ENCODE data around the gene POU6F2. TPM values are rescaled to one million over a fixed set of nuclear protein-coding genes. Genes with fewer than 3 reads are reported as not detected.

The POU6F2 gene
- total RNA-seq, 2 donors from 2014 or later: 0.16 to 0.22 TPM

- no peaks in the 10 kb centered on the region for H3K36me3 Mint-ChIP-seq (ENCODE audit: low read depth)
- H3K4me3 Mint-ChIP-seq: no peak overlapping the region
- no peak overlapping the region for H3K27ac Mint-ChIP-seq
- H3K9me3 Mint-ChIP-seq: no peaks in the 10 kb centered on the region
- H3K4me1 Mint-ChIP-seq: no peaks in the 10 kb centered on the region
- ATAC-seq (replicated peaks): no peak
- H3K27me3 Mint-ChIP-seq: no peaks in the 10 kb centered on the region
Observed at GRCh38 chr7:39404907-39405306, 427.2 kb downstream of the POU6F2 start.

GRCh38 chr7:39405581-39405980, 427.9 kb downstream of the POU6F2 start:
- H3K27ac Mint-ChIP-seq: no peak overlapping the region
- ATAC-seq (replicated peaks): no peak
- no peaks in the 10 kb centered on the region for H3K36me3 Mint-ChIP-seq (ENCODE audit: low read depth)
- no peaks in the 10 kb centered on the region for H3K4me1 Mint-ChIP-seq
- no peaks in the 10 kb centered on the region for H3K9me3 Mint-ChIP-seq
- H3K27me3 Mint-ChIP-seq: peaks cover 3% of the 10 kb centered on the region
- H3K4me3 Mint-ChIP-seq: no peak overlapping the region

- Mint-ChIP-seq H3K27me3 (peaks cover 10% of the 10 kb centered on the region), H3K27ac (no peak overlapping the region), H3K4me3 (no peak overlapping the region), H3K4me1 (no peaks in the 10 kb centered on the region), H3K9me3 (no peaks in the 10 kb centered on the region), H3K36me3 (ENCODE audit: low read depth) (no peaks in the 10 kb centered on the region)
- no peak for ATAC-seq (replicated peaks)
Observed at GRCh38 chr7:39406467-39406866, 428.8 kb downstream of the POU6F2 start.

- Mint-ChIP-seq H3K36me3 (ENCODE audit: low read depth) (no peaks in the 10 kb centered on the region), H3K27me3 (peaks cover 11% of the 10 kb centered on the region), H3K4me3 (no peak overlapping the region), H3K9me3 (no peaks in the 10 kb centered on the region), H3K27ac (no peak overlapping the region), H3K4me1 (no peaks in the 10 kb centered on the region)
- no peak for ATAC-seq (replicated peaks)
Observed at GRCh38 chr7:39407137-39407536, 429.4 kb downstream of the POU6F2 start.

- Mint-ChIP-seq H3K4me1 (no peaks in the 10 kb centered on the region), H3K4me3 (no peak overlapping the region), H3K27ac (no peak overlapping the region), H3K9me3 (no peaks in the 10 kb centered on the region), H3K36me3 (ENCODE audit: low read depth) (no peaks in the 10 kb centered on the region), H3K27me3 (peaks cover 11% of the 10 kb centered on the region)
- no peak for ATAC-seq (replicated peaks)
Observed at GRCh38 chr7:39407723-39408122, 430.0 kb downstream of the POU6F2 start.

- peaks cover 3% of the 10 kb centered on the region for H3K4me1 Mint-ChIP-seq
- no peak for ATAC-seq (replicated peaks)
- H3K9me3 Mint-ChIP-seq: no peaks in the 10 kb centered on the region
- no peak overlapping the region for H3K4me3 Mint-ChIP-seq
- no peak overlapping the region for H3K27ac Mint-ChIP-seq
- H3K27me3 Mint-ChIP-seq: peaks cover 13% of the 10 kb centered on the region
- no peaks in the 10 kb centered on the region for H3K36me3 Mint-ChIP-seq (ENCODE audit: low read depth)
Observed at GRCh38 chr7:39408906-39409305, 431.2 kb downstream of the POU6F2 start.

- no peaks in the 10 kb centered on the region for H3K36me3 Mint-ChIP-seq (ENCODE audit: low read depth)
- H3K4me3 Mint-ChIP-seq: no peak overlapping the region
- ATAC-seq (replicated peaks): no peak
- H3K27ac Mint-ChIP-seq: no peak overlapping the region
- no peaks in the 10 kb centered on the region for H3K9me3 Mint-ChIP-seq
- peaks cover 21% of the 10 kb centered on the region for H3K27me3 Mint-ChIP-seq
- peaks cover 6% of the 10 kb centered on the region for H3K4me1 Mint-ChIP-seq
Observed at GRCh38 chr7:39410582-39410981, 432.9 kb downstream of the POU6F2 start.

- Mint-ChIP-seq H3K4me3 (peak overlapping the region; percentile 83), H3K4me1 (peaks cover 6% of the 10 kb centered on the region), H3K27me3 (peaks cover 36% of the 10 kb centered on the region), H3K9me3 (no peaks in the 10 kb centered on the region), H3K27ac (no peak overlapping the region), H3K36me3 (ENCODE audit: low read depth) (no peaks in the 10 kb centered on the region)
- no peak for ATAC-seq (replicated peaks)
Observed at GRCh38 chr7:39413636-39414223, 436.0 kb downstream of the POU6F2 start.

GRCh38 chr7:39414224-39415035, 436.7 kb downstream of the POU6F2 start:
- H3K36me3 Mint-ChIP-seq (ENCODE audit: low read depth): no peaks in the 10 kb centered on the region
- no peak overlapping the region for H3K27ac Mint-ChIP-seq
- peaks cover 36% of the 10 kb centered on the region for H3K27me3 Mint-ChIP-seq
- H3K4me1 Mint-ChIP-seq: peaks cover 6% of the 10 kb centered on the region
- no peaks in the 10 kb centered on the region for H3K9me3 Mint-ChIP-seq
- H3K4me3 Mint-ChIP-seq: peak overlapping the region; percentile 83
- peak; percentile 89 for ATAC-seq (replicated peaks)

GRCh38 chr7:39415091-39415787, 437.5 kb downstream of the POU6F2 start:
- no peak overlapping the region for H3K27ac Mint-ChIP-seq
- H3K4me3 Mint-ChIP-seq: peak overlapping the region; percentile 83
- H3K27me3 Mint-ChIP-seq: peaks cover 36% of the 10 kb centered on the region
- H3K9me3 Mint-ChIP-seq: no peaks in the 10 kb centered on the region
- H3K4me1 Mint-ChIP-seq: peaks cover 6% of the 10 kb centered on the region
- no peak for ATAC-seq (replicated peaks)
- no peaks in the 10 kb centered on the region for H3K36me3 Mint-ChIP-seq (ENCODE audit: low read depth)

GRCh38 chr7:39416866-39417265, 439.2 kb downstream of the POU6F2 start:
- no peak overlapping the region for H3K4me3 Mint-ChIP-seq
- no peaks in the 10 kb centered on the region for H3K36me3 Mint-ChIP-seq (ENCODE audit: low read depth)
- no peak overlapping the region for H3K27ac Mint-ChIP-seq
- peaks cover 6% of the 10 kb centered on the region for H3K4me1 Mint-ChIP-seq
- no peak for ATAC-seq (replicated peaks)
- no peaks in the 10 kb centered on the region for H3K9me3 Mint-ChIP-seq
- peaks cover 27% of the 10 kb centered on the region for H3K27me3 Mint-ChIP-seq

GRCh38 chr7:39417642-39418041, 439.9 kb downstream of the POU6F2 start:
- no peak for ATAC-seq (replicated peaks)

GRCh38 chr7:39421251-39421650, 443.5 kb downstream of the POU6F2 start:
- ATAC-seq (replicated peaks): no peak
- Mint-ChIP-seq H3K9me3 (no peaks in the 10 kb centered on the region), H3K4me1 (no peaks in the 10 kb centered on the region), H3K4me3 (no peak overlapping the region), H3K36me3 (ENCODE audit: low read depth) (no peaks in the 10 kb centered on the region), H3K27me3 (peaks cover 14% of the 10 kb centered on the region), H3K27ac (no peak overlapping the region)

More at GRCh38 chr7:39417642-39418041, 439.9 kb downstream of the POU6F2 start:
- peaks cover 29% of the 10 kb centered on the region for H3K27me3 Mint-ChIP-seq
- H3K36me3 Mint-ChIP-seq (ENCODE audit: low read depth): no peaks in the 10 kb centered on the region
- H3K27ac Mint-ChIP-seq: no peak overlapping the region
- H3K4me3 Mint-ChIP-seq: no peak overlapping the region
- peaks cover 6% of the 10 kb centered on the region for H3K4me1 Mint-ChIP-seq
- no peaks in the 10 kb centered on the region for H3K9me3 Mint-ChIP-seq

GRCh38 chr7:39421661-39422060, 444.0 kb downstream of the POU6F2 start:
- Mint-ChIP-seq H3K27ac (no peak overlapping the region), H3K36me3 (ENCODE audit: low read depth) (no peaks in the 10 kb centered on the region), H3K27me3 (peaks cover 15% of the 10 kb centered on the region)

GRCh38 chr7:39428221-39428620, 450.5 kb downstream of the POU6F2 start:
- no peaks in the 10 kb centered on the region for H3K36me3 Mint-ChIP-seq (ENCODE audit: low read depth)
- H3K4me3 Mint-ChIP-seq: no peak overlapping the region
- no peak overlapping the region for H3K27ac Mint-ChIP-seq
- H3K4me1 Mint-ChIP-seq: no peaks in the 10 kb centered on the region
- H3K9me3 Mint-ChIP-seq: no peaks in the 10 kb centered on the region
- ATAC-seq (replicated peaks): no peak
- peaks cover 4% of the 10 kb centered on the region for H3K27me3 Mint-ChIP-seq

More at GRCh38 chr7:39421661-39422060, 444.0 kb downstream of the POU6F2 start:
- Mint-ChIP-seq H3K4me1 (no peaks in the 10 kb centered on the region), H3K9me3 (no peaks in the 10 kb centered on the region), H3K4me3 (no peak overlapping the region)
- no peak for ATAC-seq (replicated peaks)
